Breast epithelium (tissue), 4 donors: ENCODE results near the gene FAF2. TPM values are rescaled to one million over a fixed set of nuclear protein-coding genes. Genes with fewer than 3 reads are reported as not detected.

Experiments used
- DNase-seq, 2 donors: peaks; one replicate each; pipeline ENCODE4 v3.0.0-alpha.2; 2019; ENCODE audit warnings: low spot score in 2 of 2
- H3K27ac ChIP-seq, 2 donors: fragments of 200-600 bp; sonication (generic) in 1 of 2; one replicate each; pipeline ENCODE4 v1.5.1; 2016 to 2019; ENCODE audit warnings: mild to moderate bottlenecking in 1 of 2
- H3K27me3 ChIP-seq, 2 donors: fragments of 200-600 bp; sonication (generic) in 1 of 2; one replicate each; pipeline versions ENCODE4 v1.5.1 to v1.6.0; 2017 to 2019; ENCODE audit warnings: control low read depth in 1 of 2, mild to moderate bottlenecking in 1 of 2
- H3K36me3 ChIP-seq: fragments of 200-600 bp; one replicate; pipeline ENCODE4 v1.5.1; 2019
- H3K4me1 ChIP-seq, 2 donors: fragments of 200-600 bp; sonication (generic); one replicate each; pipeline ENCODE4 v1.5.1; 2016 to 2019; ENCODE audit warnings: control low read depth in 1 of 2
- H3K4me3 ChIP-seq, 3 donors: fragments of 200-600 bp; sonication (generic); 1 replicate in 2 of 3; 2 replicates in 1 of 3; pipeline ENCODE4 v1.5.1; 2016 to 2019; ENCODE audit warnings: mild to moderate bottlenecking in 3 of 3, moderate library complexity in 2 of 3
- H3K9me3 ChIP-seq, 2 donors: fragments of 200-600 bp; sonication (generic) in 1 of 2; one replicate each; pipeline ENCODE4 v1.5.1; 2016 to 2019; ENCODE audit warnings: control low read depth in 1 of 2
- CTCF ChIP-seq, 3 donors: fragments of 450-650 bp; IDR thresholded peaks; one replicate each; pipeline ENCODE4 v1.5.1; 2016 to 2017; ENCODE audit warnings: antibody characterized with exemption in 3 of 3, mild to moderate bottlenecking in 3 of 3, moderate library complexity in 3 of 3
- POLR2A ChIP-seq: fragments of 450-650 bp; IDR thresholded peaks from one replicate; pipeline ENCODE4 v1.6.1; 2016; ENCODE audit warnings: antibody characterized with exemption, mild to moderate bottlenecking, moderate library complexity
- POLR2AphosphoS5 ChIP-seq, 3 donors: sonication (generic); formaldehyde crosslinking; IDR thresholded peaks; one replicate each; pipeline ENCODE4 v1.6.1; 2017; ENCODE audit warnings: antibody characterized with exemption in 3 of 3
- intact Hi-C: fragments of 100-400 bp; cut with DNase I; formaldehyde crosslinking; loops from one replicate; pipeline ENCODE4 v1.15.1; 2023; ENCODE audit warnings: low total_unique reads
- total RNA-seq, 3 donors: library from RNA; depleted of rRNA; stranded (reverse); fragments of >200 nt; gene quantifications; one replicate each; pipeline ENCODE4 v1.1.0, GENCODE V29; 2016

The FAF2 gene
- total RNA-seq, 3 donors from 2014 or later, result 26.9 to 38.2 (median 28.5) TPM

GRCh38 chr5:176536902-176537553 lies 88.8 kb downstream of the FAF2 start, which contains the start of gene RNF44:
TSS of gene RNF44 (minus strand) at chr5:176537402. CDS start at chr5:176532472, 4,930 bp downstream.
- peak; percentile 30 for TF ChIP-seq POLR2A
- peak in 1 of 3 donors; percentile 14 for TF ChIP-seq POLR2AphosphoS5 (IDR thresholded peaks at IDR 0.05)
- TF ChIP-seq CTCF (IDR thresholded peaks at IDR 0.05), result no peak
- peak within 1 kb of the TSS; percentile 62 to 92 (median 78) for H3K4me3 ChIP-seq
- H3K36me3 ChIP-seq, result no peaks in the 10 kb centered on the region
- H3K4me1 ChIP-seq, result peaks cover 14 to 23% of the 10 kb centered on the region in 2 donors
- H3K9me3 ChIP-seq, result no peaks in the 10 kb centered on the region
- H3K27me3 ChIP-seq, result no peaks in the 10 kb centered on the region
- intact Hi-C loops, result no loop called here
- peak; percentile 96 to 98 for DNase-seq
- H3K27ac ChIP-seq, result peak within 1 kb of the TSS; percentile 98

- Histone ChIP-seq H3K27me3 (no peaks in the 10 kb centered on the region), H3K4me1 (peaks cover 14 to 29% of the 10 kb centered on the region in 2 donors), H3K4me3 (peak overlapping the region; percentile 62 to 92 (median 78)), H3K9me3 (no peaks in the 10 kb centered on the region), H3K36me3 (no peaks in the 10 kb centered on the region), H3K27ac (peak overlapping the region; percentile 98)
- peak in 1 of 3 donors; percentile 9 for TF ChIP-seq CTCF (IDR thresholded peaks at IDR 0.05)
- peak; percentile 53 to 80 (median 68) for TF ChIP-seq POLR2AphosphoS5 (IDR thresholded peaks at IDR 0.05)
- no peak for TF ChIP-seq POLR2A
- peak; percentile 98 to 100 for DNase-seq
- intact Hi-C loops, result no loop called here
These were observed 89.5 kb downstream of the FAF2 start for GRCh38 chr5:176537554-176538229.

DNA sequence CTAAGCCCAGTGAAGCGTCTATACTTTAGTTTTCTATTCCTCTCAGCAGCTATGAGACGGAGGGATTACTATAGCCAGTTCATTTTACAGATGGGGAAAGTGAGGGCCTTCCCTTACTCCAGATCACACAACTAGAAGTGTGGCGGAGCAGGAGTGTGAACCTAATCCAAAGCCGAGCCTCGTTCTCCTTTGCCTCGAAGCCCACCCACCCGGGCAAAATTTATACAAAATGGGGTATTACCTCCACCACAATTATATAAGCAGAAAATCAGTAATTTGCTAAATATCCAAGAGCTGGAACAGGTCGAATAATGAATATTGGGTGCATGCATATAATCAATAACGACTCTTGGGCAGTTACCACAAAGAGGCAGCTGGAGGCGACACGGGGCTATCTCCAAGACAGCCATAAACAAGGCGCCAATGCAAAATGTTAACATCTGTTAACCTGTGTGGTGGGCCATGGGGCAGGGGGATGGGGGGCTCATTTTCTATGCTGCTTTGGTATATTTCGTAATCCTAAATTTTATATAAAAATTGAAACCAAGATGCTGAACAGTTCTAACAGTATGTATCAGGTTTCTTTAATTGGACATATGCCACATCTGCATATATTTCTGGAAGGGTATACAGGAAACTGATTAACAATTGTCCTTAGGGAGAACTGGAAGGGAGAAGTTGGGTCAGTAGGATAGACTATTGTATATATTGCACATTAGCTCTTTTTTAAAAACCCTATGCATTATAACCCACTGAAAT lies 90.2 kb downstream of the FAF2 start:
- TF ChIP-seq CTCF (IDR thresholded peaks at IDR 0.05) (no peak), POLR2AphosphoS5 (IDR thresholded peaks at IDR 0.05) (no peak), POLR2A (no peak)
- no peak for DNase-seq
- H3K27ac ChIP-seq, result peak overlapping the region; percentile 98
- no peaks in the 10 kb centered on the region for H3K36me3 ChIP-seq
- H3K4me1 ChIP-seq, result peaks cover 14 to 24% of the 10 kb centered on the region in 2 donors
- H3K4me3 ChIP-seq, result peak overlapping the region; percentile 62 to 92 (median 78)
- intact Hi-C loops, result no loop called here
- H3K9me3 ChIP-seq, result no peaks in the 10 kb centered on the region
- no peaks in the 10 kb centered on the region for H3K27me3 ChIP-seq

DNA sequence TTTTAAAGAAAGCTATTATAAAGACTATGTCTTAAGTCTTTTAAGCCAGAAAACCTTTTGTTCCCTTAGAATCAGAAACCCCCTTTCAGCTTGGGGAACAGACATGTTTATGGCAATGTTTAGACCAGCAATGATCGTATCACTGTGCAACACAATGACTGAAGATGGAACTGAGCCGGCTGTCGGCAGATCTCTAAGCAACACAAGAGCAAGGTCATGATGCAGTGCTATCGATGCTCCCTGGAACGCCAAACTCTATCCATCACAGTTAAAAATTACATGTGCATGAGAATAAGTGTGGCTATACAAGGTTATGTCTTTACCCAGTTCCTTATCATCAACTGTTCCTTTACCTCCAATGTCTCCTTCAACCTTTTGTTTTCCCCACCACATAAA lies 90.8 kb downstream of the FAF2 start:
- TF ChIP-seq POLR2A, result no peak
- TF ChIP-seq POLR2AphosphoS5 (IDR thresholded peaks at IDR 0.05), result no peak
- no peak for TF ChIP-seq CTCF (IDR thresholded peaks at IDR 0.05)
- Histone ChIP-seq H3K36me3 (no peaks in the 10 kb centered on the region), H3K4me1 (peaks cover 14 to 20% of the 10 kb centered on the region in 2 donors), H3K9me3 (no peaks in the 10 kb centered on the region), H3K27me3 (no peaks in the 10 kb centered on the region), H3K4me3 (no peak overlapping the region), H3K27ac (no peak overlapping the region)
- DNase-seq, result no peak
- intact Hi-C loops, result no loop called here
